ENCODE data around the gene TRIM73. TPM values are rescaled to one million over a fixed set of nuclear protein-coding genes. Genes with fewer than 3 reads are reported as not detected.
"Not testable (repeated sequence)": the region's sequence is repeated elsewhere in the genome, so short reads cannot be mapped to it uniquely, and the experiment has no call there.

TRIM73 gene
- 10 to 100 TPM; 13.7 to 19.4 TPM for total RNA-seq
- total RNA-seq = 0.83 to 2.2 reads per million in 2 donors

- not testable (repeated sequence) for DNase-seq; H3K4me1 Mint-ChIP-seq; H3K36me3 Mint-ChIP-seq (ENCODE audit: low read depth); H3K9me3 ChIP-seq (ENCODE audit: control insufficient read depth, low read length, poor library complexity, severe bottlenecking); H3K27me3 Mint-ChIP-seq; ATAC-seq; H3K27ac Mint-ChIP-seq; H3K4me3 Mint-ChIP-seq
Observed at GRCh38 chr7:75395329-75395728, at the start of gene TRIM73. TSS of gene TRIM73 (plus strand) at chr7:75395629. CDS start at chr7:75398934, 3,305 bp downstream.

- not testable (repeated sequence) for H3K9me3 ChIP-seq (ENCODE audit: control insufficient read depth, low read length, poor library complexity, severe bottlenecking); H3K36me3 Mint-ChIP-seq (ENCODE audit: low read depth); H3K4me1 Mint-ChIP-seq; H3K27ac Mint-ChIP-seq; H3K27me3 Mint-ChIP-seq
- H3K4me3 Mint-ChIP-seq = peak overlapping the region; percentile 36
- peak; percentile 1 to 36 (median 8) for DNase-seq
- ATAC-seq = peak; percentile 81
Observed at GRCh38 chr7:75358671-75359541, 36.5 kb upstream of the TRIM73 start.

DNA sequence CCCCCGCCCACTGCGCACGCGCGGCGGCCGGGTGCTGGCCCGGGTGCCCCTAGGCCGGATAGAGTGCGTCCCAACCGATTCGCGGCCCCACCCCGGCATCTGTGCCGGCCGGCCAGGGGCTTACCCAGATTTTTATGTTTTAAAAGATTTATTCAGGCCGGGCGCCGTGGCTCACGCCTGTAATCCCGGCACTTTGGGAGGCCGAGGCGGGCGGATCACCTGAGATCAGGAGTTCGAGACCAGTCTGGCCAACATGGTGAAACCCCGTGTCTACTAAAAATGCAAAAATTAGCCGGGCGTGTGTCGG lies 35.9 kb upstream of the TRIM73 start:
- not testable (repeated sequence) for H3K27ac Mint-ChIP-seq; ATAC-seq; H3K27me3 Mint-ChIP-seq; DNase-seq; H3K36me3 Mint-ChIP-seq (ENCODE audit: low read depth); H3K9me3 ChIP-seq (ENCODE audit: control insufficient read depth, low read length, poor library complexity, severe bottlenecking); H3K4me1 Mint-ChIP-seq; H3K4me3 Mint-ChIP-seq

GRCh38 chr7:75364079-75364478 lies 31.4 kb upstream of the TRIM73 start:
- DNase-seq; ATAC-seq; H3K9me3 ChIP-seq (ENCODE audit: control insufficient read depth, low read length, poor library complexity, severe bottlenecking); H3K4me1 Mint-ChIP-seq; H3K36me3 Mint-ChIP-seq (ENCODE audit: low read depth); H3K4me3 Mint-ChIP-seq; H3K27me3 Mint-ChIP-seq; H3K27ac Mint-ChIP-seq: not testable (repeated sequence)

DNA sequence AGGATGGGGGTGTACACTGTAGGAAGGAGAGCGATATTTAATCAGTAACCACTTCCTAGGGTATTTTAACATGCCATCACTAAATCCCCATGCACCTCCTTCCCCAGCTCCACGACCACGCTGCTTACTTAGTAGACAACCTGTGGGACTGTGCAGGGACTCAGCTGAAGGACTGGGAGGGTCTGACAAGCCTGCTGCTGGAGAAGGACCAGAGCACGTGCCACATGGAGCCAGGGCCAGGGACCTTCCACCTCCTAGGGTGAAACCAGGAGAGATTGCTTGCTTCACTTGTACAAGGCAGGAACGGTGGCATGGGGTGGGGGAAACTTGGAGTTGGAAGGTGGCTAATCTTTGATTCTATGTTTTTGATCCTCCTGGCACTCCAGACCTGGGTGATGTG lies 28.8 kb upstream of the TRIM73 start:
- DNase-seq; H3K4me1 Mint-ChIP-seq; H3K9me3 ChIP-seq (ENCODE audit: control insufficient read depth, low read length, poor library complexity, severe bottlenecking); H3K4me3 Mint-ChIP-seq; H3K36me3 Mint-ChIP-seq (ENCODE audit: low read depth); ATAC-seq; H3K27me3 Mint-ChIP-seq; H3K27ac Mint-ChIP-seq: not testable (repeated sequence)

DNA sequence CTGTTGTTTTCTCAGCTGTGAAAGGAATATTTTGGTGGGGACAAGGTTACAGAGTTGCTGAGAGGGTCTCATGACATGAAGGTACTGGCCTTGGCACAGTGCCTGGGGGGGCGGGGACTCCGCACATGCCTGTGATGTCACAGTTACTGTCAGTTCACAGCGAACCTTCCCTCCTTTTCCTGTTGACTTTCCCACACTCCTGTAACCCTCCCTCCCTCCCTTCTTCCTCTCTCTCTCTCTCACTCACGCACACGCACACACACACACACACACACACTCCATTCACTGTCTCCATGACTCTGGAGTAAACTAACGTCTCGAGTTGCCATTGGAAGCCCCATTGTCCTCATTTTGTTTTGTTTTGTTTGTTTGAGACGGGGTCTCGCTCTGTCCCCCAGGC lies 28.1 kb upstream of the TRIM73 start:
- ATAC-seq; H3K27me3 Mint-ChIP-seq; H3K9me3 ChIP-seq (ENCODE audit: control insufficient read depth, low read length, poor library complexity, severe bottlenecking); H3K4me3 Mint-ChIP-seq; H3K4me1 Mint-ChIP-seq; H3K27ac Mint-ChIP-seq; DNase-seq; H3K36me3 Mint-ChIP-seq (ENCODE audit: low read depth): not testable (repeated sequence)

DNA sequence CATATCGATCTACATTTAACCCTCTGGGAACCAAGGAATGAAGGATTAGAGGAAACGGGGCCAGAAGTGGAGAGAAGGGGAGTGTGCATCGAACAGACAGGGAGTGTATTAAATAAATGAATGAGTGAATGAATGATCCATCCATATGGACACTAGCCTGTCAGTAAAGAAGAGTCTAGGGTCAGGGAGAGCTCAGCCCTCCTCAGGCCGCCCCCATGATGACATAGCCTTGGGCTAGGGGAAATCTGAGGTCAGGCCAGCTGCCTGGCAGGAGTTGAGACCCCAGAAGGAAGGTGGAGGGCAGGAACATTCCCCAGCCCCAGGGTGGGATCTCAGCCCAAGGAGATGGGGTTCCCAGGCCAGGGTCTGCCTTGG lies 21.3 kb upstream of the TRIM73 start:
- H3K4me3 Mint-ChIP-seq; H3K36me3 Mint-ChIP-seq (ENCODE audit: low read depth); H3K9me3 ChIP-seq (ENCODE audit: control insufficient read depth, low read length, poor library complexity, severe bottlenecking); H3K27me3 Mint-ChIP-seq; DNase-seq; ATAC-seq; H3K27ac Mint-ChIP-seq; H3K4me1 Mint-ChIP-seq: not testable (repeated sequence)

GRCh38 chr7:75374519-75375317 lies 20.7 kb upstream of the TRIM73 start:
- not testable (repeated sequence) for H3K36me3 Mint-ChIP-seq (ENCODE audit: low read depth); H3K27ac Mint-ChIP-seq; H3K4me3 Mint-ChIP-seq; DNase-seq; ATAC-seq; H3K27me3 Mint-ChIP-seq; H3K9me3 ChIP-seq (ENCODE audit: control insufficient read depth, low read length, poor library complexity, severe bottlenecking); H3K4me1 Mint-ChIP-seq

- H3K4me1 Mint-ChIP-seq; H3K36me3 Mint-ChIP-seq (ENCODE audit: low read depth); H3K27me3 Mint-ChIP-seq; H3K4me3 Mint-ChIP-seq; H3K9me3 ChIP-seq (ENCODE audit: control insufficient read depth, low read length, poor library complexity, severe bottlenecking); H3K27ac Mint-ChIP-seq; ATAC-seq; DNase-seq: not testable (repeated sequence)
Observed at GRCh38 chr7:75393194-75393593, 2.2 kb upstream of the TRIM73 start.

GRCh38 chr7:75397865-75398264 lies 2.4 kb downstream of the TRIM73 start:
- H3K9me3 ChIP-seq (ENCODE audit: control insufficient read depth, low read length, poor library complexity, severe bottlenecking); H3K36me3 Mint-ChIP-seq (ENCODE audit: low read depth); H3K4me3 Mint-ChIP-seq; H3K4me1 Mint-ChIP-seq; H3K27me3 Mint-ChIP-seq; H3K27ac Mint-ChIP-seq; DNase-seq; ATAC-seq: not testable (repeated sequence)

GRCh38 chr7:75398771-75399700 lies 3.6 kb downstream of the TRIM73 start:
- ATAC-seq = peak; percentile 82
- not testable (repeated sequence) for H3K4me3 Mint-ChIP-seq; H3K36me3 Mint-ChIP-seq (ENCODE audit: low read depth); H3K4me1 Mint-ChIP-seq; H3K27me3 Mint-ChIP-seq; DNase-seq; H3K27ac Mint-ChIP-seq; H3K9me3 ChIP-seq (ENCODE audit: control insufficient read depth, low read length, poor library complexity, severe bottlenecking)

DNA sequence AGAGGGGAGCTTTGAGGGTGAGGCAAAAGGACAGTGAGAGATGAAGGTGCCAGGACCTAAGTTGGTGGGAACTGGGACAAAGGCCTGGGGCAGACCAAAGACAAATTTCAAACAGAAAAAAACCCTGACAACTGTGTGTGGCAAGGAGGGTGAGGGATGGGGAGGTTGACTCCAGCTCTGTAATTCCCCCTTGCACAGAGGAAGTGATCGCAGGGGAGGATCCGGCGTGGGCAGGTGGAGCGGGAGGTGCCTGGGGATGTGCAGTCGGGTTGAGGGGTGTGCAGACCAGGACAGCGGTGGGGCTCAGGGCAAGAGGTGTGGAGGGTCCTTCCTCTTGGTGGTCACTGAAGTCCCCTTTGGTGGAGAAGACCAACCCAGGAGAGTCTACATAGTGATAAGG lies 5.1 kb downstream of the TRIM73 start:
- not testable (repeated sequence) for H3K9me3 ChIP-seq (ENCODE audit: control insufficient read depth, low read length, poor library complexity, severe bottlenecking); DNase-seq; H3K4me3 Mint-ChIP-seq; H3K27ac Mint-ChIP-seq; H3K4me1 Mint-ChIP-seq; H3K36me3 Mint-ChIP-seq (ENCODE audit: low read depth); H3K27me3 Mint-ChIP-seq
- peak; percentile 51 for ATAC-seq

All from T-helper 17 cell (primary cell).